ENCODE measurements around the gene ADAM19.
A peak's percentile ranks its signal among the peaks of the same experiment; 100 is the strongest.
"Not testable (repeated sequence)": the region's sequence is repeated elsewhere in the genome, so short reads cannot be mapped to it uniquely, and the experiment has no call there.

Gene ADAM19

DNA sequence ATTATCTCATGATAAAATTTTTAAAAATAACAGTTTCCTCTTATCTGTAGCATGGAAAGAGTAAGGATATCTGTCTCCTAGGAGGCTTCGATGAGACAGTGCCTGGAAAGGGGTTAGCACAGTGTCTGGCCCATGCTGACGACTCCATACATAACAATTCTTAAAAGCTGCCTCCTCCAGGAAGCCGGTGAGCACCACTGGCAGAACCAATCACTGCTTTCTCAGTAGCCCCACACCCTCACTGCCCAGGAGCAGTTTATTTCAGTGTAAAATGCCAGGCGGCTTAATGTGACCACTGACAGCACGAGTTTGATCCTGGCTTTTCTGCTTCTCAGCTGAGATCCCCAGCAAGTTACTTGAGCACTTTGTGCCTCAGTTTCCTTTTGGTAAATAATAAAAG lies 116.7 kb downstream of the ADAM19 start:
- DNase-seq, result no peak

DNA sequence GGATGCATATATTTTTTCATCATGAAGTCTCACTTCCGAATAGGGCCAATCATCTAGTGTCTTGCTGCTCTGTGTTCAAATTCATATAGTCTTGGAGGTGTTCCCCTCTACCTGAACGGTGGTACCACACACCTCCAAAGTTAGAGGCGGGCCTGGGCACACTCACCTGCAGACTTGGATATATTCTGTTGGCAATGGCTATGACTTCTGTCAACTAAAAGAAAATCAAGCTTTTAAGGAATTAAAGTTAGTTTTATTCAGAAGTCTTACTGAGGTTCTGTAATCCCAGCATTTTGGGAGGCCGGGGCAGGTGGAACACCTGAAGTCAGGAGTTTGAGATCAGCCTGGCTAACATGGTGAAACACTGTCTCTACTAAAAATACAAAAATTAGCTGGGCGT lies 118.2 kb downstream of the ADAM19 start:
- DNase-seq, result peak in 1 of 2 experiments; percentile 3

DNA sequence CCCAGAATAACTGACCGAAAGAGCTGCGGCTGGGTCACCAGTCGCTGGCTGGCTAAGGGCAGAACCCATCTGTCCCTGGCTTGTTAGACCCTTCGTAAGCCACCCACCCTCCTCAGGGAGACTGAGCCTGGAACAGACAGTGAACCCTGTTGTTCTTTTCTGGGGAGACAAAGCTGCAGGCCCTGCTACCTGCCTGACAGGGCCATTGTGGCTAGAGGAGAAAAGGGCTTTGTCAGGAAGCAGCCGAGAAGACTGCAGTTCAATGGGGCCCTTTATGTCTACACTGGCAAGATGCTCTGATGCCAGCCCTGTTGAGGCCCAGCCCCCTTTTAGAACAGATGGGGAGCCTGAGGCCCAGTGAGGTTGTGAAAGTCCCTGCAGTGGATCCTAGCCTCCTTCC lies 119.3 kb downstream of the ADAM19 start:
- DNase-seq, result no peak

DNA sequence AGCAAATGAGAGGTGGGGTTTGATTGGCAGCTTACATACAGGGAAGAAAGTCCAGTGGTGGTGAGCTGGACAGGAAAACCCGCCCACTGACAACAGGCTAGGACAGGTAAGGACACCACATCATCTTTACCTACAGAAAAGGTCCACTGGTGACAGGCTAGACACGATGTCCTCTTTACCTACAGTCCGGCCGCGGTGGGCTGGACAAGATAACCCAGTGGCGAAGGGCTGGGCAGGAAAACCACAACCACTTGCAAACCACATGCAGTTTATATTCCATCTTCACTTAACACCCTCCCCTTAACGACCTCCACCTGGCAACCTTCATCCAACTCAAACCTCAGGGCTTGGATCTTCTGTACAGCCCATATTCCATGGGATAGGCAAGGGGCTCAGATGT lies 120.5 kb downstream of the ADAM19 start:
- DNase-seq, result peak in 1 of 2 experiments; percentile 8

DNA sequence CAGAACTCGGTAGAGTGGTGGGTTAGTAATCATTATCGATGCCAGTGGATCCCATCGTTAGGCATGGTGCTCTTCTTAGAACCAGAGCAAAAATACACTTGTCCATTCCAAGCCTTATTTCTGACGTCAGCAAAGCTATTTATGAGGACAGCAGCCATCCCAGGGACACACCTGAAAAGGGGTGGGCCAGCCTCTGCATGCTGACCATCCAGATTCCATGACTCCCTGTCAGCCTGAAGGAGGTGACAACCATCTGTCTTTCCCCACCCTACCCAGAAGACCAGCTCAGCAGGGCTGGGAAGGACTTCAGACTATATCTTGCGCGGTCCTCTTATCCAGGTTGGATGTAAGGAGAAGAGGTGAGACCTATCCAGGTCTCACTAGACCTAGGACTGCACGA lies 121.3 kb downstream of the ADAM19 start:
- peak in 1 of 2 experiments; percentile 7 for DNase-seq

DNA sequence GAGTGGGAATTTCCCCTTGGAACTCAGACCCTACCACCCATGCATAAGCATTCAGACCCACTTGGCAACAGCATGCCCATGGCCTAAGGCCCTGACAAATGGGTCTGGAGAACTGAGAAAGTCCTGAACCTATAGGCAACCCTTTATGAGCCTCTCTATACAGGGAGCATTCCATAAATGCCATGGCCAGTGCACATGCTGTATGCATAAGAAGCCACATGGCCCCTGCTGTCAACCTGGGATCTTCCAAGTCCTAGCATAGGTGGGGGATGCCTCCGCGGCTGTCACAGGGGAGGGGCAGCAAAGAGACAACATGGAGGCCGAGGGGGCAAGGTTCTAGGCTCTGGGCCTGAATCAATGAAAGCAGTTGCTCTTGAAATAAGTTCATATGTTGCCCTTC lies 123.8 kb downstream of the ADAM19 start:
- DNase-seq, result no peak

DNA sequence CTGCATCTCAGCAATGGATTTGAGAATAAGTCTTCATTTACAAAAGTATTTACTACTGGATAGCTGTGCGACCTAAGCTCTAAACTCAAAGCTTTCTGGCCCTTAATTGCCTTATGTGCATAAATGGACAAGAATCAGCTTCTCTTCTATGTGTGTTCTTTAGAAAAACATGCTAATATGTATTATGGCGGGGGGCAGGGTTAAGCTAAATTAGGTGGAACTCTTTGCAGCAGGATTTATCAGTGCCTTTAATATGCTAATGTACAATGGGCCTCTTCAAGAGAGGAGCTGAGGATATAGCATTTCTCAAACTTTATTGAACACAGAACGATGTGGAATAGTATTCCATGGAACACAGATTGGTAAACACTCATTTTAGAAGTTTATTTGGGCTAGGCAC lies 125.6 kb downstream of the ADAM19 start:
- DNase-seq, result no peak

DNA sequence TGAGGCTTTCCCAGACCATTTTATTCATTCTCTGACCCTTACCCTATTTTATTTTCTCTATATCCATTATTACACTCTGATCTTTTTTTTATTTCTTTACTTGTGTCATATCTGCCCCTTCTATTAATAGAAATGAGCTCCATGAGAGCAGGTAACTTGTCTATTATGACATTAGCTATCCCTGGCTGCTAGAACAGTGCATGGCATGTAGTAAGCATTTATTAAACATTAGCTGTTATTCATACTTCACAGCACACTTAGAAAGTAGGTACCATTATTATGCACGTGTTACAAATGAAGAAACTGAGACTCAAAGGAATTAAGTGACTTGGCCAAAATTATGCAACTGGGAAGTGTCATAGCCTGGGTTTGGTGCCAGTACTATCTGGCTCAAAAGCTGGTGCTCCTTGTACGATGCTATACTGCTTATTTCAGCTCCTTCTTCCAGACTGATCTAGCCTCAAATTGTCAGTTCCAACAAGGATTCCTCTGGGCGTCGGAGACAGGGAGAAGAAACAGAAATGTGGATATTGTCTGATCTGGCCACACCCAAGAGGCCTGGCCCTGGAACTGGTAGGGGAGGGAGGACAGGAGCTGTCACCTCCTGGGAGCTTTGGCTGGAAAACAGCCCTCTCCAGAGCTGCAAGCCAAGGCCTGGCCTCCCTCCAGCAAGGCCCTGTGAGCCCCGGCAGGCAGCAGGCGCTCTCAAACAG lies 126.4 kb downstream of the ADAM19 start:
- no peak for DNase-seq

DNA sequence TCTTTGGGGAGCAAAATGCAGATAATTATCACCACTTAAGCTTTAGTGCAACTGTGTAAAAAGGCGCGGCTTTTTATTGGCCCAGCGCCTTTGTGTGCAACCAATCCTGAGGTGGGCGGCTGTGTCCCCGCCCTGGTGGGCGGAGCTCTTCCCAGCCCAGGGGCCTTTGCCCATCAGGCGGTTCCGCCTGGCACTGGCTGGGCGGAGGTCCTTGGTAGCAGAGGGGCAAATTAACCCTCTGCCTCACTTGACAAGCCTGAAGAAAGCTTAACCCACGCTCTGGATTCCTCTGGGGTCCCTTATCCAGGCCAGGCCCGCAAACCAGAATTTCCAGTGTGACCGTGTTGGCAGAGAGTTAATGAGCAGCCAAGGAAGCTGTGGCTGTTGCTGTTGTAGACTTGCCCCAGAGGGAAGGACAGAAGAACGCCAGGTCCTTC lies 128.4 kb downstream of the ADAM19 start:
- no peak for DNase-seq

DNA sequence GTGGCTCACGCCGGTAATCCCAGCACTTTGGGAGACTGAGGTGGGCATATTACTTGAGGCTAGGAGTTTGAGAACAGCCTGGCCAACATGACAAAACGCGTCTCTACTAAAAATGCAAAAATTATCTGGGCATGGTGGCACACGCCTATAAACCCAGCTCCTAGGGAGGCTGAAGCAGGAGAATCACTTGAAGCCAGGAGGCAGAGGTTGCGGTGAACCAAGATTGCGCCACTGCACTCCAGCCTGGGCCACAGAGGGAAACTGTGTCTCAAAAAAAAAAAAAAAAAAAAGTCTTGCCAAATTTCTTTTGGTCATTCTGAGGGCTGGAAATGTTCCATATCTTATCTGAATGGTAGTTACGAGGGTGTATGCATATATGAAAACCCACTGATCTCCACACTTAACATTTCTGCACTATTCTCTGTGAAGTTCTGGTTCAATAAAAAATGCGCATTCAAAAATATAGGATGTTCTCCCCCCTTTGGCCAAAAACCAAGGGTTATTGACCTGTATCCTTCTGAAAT lies 129.1 kb downstream of the ADAM19 start:
- DNase-seq, result no peak

DNA sequence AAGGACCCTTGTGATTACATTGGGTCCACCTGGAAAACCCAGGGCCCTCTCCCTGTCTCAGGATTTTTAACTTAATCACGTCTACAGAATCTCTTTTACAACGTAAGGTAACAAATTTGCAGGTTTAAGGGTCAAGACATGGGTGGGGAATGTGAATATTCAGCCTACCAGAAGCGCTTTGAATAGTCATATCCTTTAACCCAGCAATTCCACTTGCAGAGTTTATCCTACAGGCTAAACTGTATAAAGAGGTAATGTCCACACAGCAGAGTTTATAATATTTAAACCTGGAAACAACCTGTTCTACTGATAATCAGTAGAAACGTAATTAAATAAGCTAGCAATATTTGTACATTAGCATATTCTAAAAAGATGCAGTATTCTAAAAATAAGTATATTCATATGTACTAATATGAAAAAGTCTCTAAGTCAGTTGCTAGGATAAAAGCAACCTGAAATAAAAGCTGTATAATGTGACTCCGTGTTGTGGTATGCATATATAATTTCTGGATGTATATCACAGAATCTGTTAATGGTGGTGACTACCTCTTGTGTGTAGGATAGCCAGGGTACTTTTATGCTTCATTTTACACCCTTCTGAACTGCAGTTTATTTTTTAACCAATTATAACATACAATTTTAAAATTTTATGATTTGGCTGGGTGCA lies 129.7 kb downstream of the ADAM19 start:
- no peak for DNase-seq

DNA sequence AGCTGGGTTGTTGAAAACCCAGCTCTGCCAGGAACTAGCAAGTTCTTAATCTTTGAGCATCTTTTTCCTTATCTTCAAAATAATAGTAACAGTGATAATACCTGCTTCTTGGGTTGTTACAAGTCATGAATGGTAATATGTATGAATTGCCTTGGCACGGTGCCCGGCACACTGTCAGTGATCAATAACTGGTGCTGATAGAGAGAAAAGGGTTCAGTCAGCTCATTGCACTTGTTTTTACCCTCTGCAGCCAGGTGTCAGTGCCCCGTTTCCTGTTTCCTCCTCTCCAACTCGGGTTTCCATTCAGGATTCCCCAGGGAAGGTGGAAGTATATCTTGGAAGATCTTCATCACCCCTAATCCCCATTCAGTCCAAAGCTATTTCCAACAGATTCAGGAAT lies 131.4 kb downstream of the ADAM19 start:
- no peak for DNase-seq

DNA sequence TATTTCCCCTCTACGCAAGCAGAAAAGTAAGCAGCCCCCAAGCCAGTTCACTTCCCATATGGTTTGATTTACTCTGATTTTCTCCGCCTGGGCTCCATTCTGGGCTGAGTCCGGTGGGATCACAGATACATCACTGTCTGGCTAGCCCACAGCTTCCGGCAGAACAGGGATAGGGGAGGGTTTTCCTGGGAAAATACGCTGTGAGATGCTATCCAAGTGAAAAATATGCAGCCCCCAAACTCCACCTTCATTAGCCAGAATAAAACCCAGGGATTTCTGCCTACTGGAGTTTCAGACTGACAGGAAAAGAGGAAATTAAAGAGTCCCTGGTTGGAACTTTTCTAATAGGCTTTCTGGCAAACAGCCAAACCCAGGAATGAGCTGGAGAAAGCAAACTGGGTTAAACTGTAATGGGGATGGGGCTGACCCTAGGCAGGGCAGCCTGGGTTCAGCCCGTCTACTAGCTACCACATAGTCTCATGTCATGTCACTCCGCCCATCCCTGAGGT lies 132.5 kb downstream of the ADAM19 start:
- DNase-seq, result no peak

DNA sequence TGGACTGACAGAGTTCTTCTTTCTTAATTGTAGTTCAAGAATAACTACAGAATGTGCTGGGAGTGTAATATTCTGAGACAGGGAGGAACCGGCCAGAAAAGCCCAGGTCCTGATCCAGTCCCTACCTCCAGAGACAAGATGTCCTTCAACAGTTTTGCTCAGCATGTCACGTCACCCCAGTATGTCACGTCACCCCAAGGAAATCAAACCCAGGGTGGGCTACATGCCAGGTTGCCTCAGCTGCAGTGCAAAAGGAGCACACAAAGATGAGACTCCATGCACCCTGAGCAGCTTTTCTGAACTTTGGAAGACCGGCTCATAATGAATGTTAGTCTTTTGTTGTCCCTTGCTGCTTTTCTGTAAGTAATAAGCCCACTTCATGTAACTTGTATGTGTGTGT lies 141.5 kb downstream of the ADAM19 start:
- DNase-seq, result no peak

DNA sequence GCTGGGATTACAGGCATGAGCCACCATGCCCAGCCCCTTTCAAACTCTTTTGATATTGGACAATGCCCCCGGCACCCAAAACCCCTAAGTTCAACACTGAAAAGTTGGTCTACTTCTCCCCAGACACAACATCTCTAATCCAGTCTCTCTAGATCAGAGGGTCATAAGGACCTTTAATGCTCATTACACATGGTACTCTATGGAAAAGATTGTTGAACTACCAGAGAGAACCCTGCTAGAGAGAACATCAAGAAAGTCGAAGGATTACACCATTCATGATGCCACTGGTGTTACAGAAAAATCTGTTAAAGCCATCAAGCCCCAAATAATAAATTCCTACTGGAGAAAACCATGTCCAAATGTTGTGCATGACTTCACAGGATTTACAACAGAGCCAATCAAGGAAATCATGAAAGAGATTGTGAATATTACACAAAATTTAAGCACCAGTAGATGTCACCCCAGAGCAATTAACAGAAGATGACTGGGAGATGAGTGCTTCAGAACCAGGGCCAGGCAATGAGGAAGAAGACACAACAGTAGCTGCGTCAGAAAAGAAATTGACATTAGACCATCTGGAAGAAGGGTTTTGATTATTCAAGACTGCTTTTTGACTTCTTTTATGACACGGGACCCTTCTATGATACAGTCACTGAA lies 143.9 kb downstream of the ADAM19 start:
- DNase-seq, result no peak

DNA sequence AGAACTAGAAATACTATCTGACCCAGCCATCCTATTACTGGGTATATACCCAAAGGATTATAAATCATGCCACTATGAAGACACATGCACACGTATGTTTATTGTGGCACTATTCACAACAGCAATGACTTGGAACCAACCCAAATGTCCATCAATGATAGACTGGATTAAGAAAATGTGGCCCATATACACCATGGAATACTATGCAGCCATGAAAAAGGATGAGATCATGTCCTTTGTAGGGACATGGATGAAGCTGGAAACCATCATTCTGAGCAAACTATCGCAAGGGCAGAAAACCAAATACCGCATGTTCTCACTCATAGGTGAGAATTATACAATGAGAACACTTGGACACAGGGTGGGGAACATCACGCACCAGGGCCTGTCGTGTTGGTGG lies 145.7 kb downstream of the ADAM19 start:
- not testable (repeated sequence) for DNase-seq

Data from activated T-cell treated with anti-CD3 and anti-CD28 coated beads, Interleukin-2, amount 50 U/mL, for 48 hours (primary cell).